22Rv1 (cell line): ENCODE data around the gene CNOT4.

ENCODE experiments used
- CTCF ChIP-seq: fragments of 450-650 bp; IDR thresholded peaks from 2 replicates; pipeline ENCODE4 v1.5.1; 2017; ENCODE audit warnings: mild to moderate bottlenecking
- ZFX ChIP-seq: fragments of 450-650 bp; IDR thresholded peaks from 2 replicates; pipeline ENCODE4 v1.6.1; 2017; ENCODE audit warnings: antibody characterized with exemption, borderline replicate concordance

DNA sequence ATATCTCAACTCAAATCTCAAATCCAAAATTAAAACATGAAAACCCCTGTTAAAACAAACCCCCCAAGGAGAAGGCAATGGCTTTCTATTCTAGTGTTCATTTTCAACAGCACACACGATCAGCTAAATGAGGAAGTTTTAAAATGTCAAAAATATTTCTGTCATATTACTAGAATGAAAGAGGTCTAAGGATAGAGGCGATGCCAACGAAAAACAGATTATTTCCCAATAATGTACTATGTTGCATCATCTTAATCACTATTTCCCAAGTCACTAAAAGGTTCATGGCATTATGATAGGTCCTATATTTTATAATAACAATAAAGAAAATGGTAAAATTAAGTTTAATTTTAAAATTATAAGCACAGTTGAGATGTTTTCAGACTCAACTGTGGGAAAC lies 10.1 kb downstream of the CNOT4 start:
- TF ChIP-seq CTCF (no peak), ZFX (no peak)
